HG02678 (cell line): ENCODE measurements around the gene TDRD5.

Source experiments
- ATAC-seq: cut with Tn5 transposase; IDR thresholded peaks from one replicate; pipeline ENCODE4 v1.9.1; 2021; ENCODE audit warnings: mild to moderate bottlenecking, moderate library complexity; ENCODE audit not compliant: unreplicated experiment

The TDRD5 gene

GRCh38 chr1:179591592-179592580 lies at the start of gene TDRD5:
Gene TDRD5 (plus strand): TSS chr1:179591832. CDS start chr1:179592616, 784 bp downstream.
- no peak for ATAC-seq

GRCh38 chr1:179545321-179545720 lies 46.3 kb upstream of the TDRD5 start:
- no peak for ATAC-seq

GRCh38 chr1:179547021-179547535 lies 44.6 kb upstream of the TDRD5 start:
- no peak for ATAC-seq

GRCh38 chr1:179548666-179549367 lies 42.8 kb upstream of the TDRD5 start:
- no peak for ATAC-seq

- no peak for ATAC-seq
These were observed 42.3 kb upstream of the TDRD5 start for GRCh38 chr1:179549368-179549700.

- ATAC-seq = no peak
These were observed 40.6 kb upstream of the TDRD5 start for GRCh38 chr1:179550746-179551682.

- no peak for ATAC-seq
These were observed 37.2 kb upstream of the TDRD5 start for GRCh38 chr1:179554427-179554826.

GRCh38 chr1:179558078-179558477 lies 33.6 kb upstream of the TDRD5 start:
- ATAC-seq = no peak

GRCh38 chr1:179575497-179576314 lies 15.9 kb upstream of the TDRD5 start, which contains the start of gene NPHS2:
Gene NPHS2 (minus strand): TSS chr1:179575948. CDS start chr1:179575864, 84 bp downstream.
- no peak for ATAC-seq

- no peak for ATAC-seq
These were observed 15.1 kb upstream of the TDRD5 start for GRCh38 chr1:179576509-179576908.

- ATAC-seq = no peak
These were observed 7.8 kb upstream of the TDRD5 start for GRCh38 chr1:179583771-179584320.

GRCh38 chr1:179586107-179586823 lies 5.4 kb upstream of the TDRD5 start:
- ATAC-seq = no peak

- no peak for ATAC-seq
These were observed 4.3 kb upstream of the TDRD5 start for GRCh38 chr1:179587336-179587735.

GRCh38 chr1:179588425-179589024 lies 3.1 kb upstream of the TDRD5 start:
- ATAC-seq = no peak

GRCh38 chr1:179589509-179589908 lies 2.1 kb upstream of the TDRD5 start:
- ATAC-seq = no peak

- no peak for ATAC-seq
These were observed 961 bp upstream of the TDRD5 start for GRCh38 chr1:179590671-179591070.

GRCh38 chr1:179591253-179591591 lies 410 bp upstream of the TDRD5 start:
- ATAC-seq = no peak

GRCh38 chr1:179598631-179599030 lies 7.0 kb downstream of the TDRD5 start:
- ATAC-seq = no peak
